ENCODE data around the gene OBI1. TPM values are rescaled to one million over a fixed set of nuclear protein-coding genes. Genes with fewer than 3 reads are reported as not detected.

Gene OBI1
- total and polyA plus RNA-seq, 9 of the 15 experiments (the other 6 are each of a cell fraction or from before 2014, with no cell fraction given) = 8.7 to 18.4 (median 14.2) TPM

DNA sequence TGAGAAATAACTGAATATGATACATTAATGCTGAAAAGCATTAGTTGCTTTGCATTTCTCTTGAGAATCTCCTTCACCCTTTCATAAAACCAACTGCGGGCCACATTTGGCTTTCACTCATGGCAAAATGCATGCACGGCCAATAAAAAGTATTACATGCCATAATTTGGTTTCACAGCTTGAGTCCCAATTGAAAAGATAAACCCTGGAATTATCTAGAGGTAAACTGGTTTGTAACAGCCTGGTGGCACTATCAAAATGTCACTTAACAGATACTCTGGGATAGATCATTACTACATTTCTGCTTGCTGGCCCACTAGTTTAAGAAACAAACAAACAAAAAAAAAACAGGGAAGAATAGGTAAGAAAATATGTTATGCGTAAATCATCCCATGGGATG is 3.9 kb downstream of the OBI1 start:
- Histone ChIP-seq H3K79me2 (ENCODE audit: control insufficient read depth, insufficient read depth, low read length) (peaks cover 88% of the 10 kb centered on the region), H2AFZ (ENCODE audit: low read depth, low read length) (no peak overlapping the region), H3K9ac (ENCODE audit: insufficient read depth in 1 of 2, low read depth in 2 of 2, low read length in 2 of 2) (no peak overlapping the region), H3K27me3 (ENCODE audit: control insufficient read depth in 2 of 2, insufficient read depth in 2 of 2, low read length in 2 of 2) (no peaks in the 10 kb centered on the region), H3K27ac (ENCODE audit: extremely low read depth, low read depth, low read length) (no peak overlapping the region), H3K4me3 (no peak overlapping the region), H3K4me2 (ENCODE audit: insufficient read depth, low read length) (no peak overlapping the region), H3K36me3 (ENCODE audit: control insufficient read depth, insufficient read depth, low read length) (peaks cover 6% of the 10 kb centered on the region; the same call in 2 of the 3 replicates), H3K4me1 (replicated peaks in 1 of 2; ENCODE audit: control insufficient read depth in 2 of 2, insufficient read depth in 2 of 2, low read length in 2 of 2) (peaks cover 0 to 13% of the 10 kb centered on the region in 2 experiments; a peak in 3 of 5 replicates), H4K20me1 (replicated peaks; ENCODE audit: control insufficient read depth, insufficient read depth, low read length) (peaks cover 23% of the 10 kb centered on the region), H3K9me3 (replicated peaks; ENCODE audit: control insufficient read depth, insufficient read depth, low read depth, low read length) (no peaks in the 10 kb centered on the region), H3K9me1 (ENCODE audit: control insufficient read depth, insufficient read depth, low read length) (peaks cover 4% of the 10 kb centered on the region)
- ChIA-PET CTCF (ENCODE audit: low intra/inter-chr PET ratio) (no interaction called here), POLR2A (no interaction called here)
- no peak for ATAC-seq
- FAIRE-seq = no peak
- DNase-seq (ENCODE audit: extremely low read depth in 1 of 4, low spot score in 3 of 4) = no peak
- TF ChIP-seq, protein P1, sequence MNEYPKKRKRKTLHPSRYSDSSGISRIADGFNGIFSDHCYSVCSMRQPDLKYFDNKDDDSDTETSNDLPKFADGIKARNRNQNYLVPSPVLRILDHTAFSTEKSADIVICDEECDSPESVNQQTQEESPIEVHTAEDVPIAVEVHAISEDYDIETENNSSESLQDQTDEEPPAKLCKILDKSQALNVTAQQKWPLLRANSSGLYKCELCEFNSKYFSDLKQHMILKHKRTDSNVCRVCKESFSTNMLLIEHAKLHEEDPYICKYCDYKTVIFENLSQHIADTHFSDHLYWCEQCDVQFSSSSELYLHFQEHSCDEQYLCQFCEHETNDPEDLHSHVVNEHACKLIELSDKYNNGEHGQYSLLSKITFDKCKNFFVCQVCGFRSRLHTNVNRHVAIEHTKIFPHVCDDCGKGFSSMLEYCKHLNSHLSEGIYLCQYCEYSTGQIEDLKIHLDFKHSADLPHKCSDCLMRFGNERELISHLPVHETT (CRISPR knock-in tag; conservative IDR thresholded peaks at IDR 0.05 in 1 of 2, IDR thresholded peaks at IDR 0.05 in 1 of 2) = no peak
- no peak for TF ChIP-seq SMARCC2 (IDR thresholded peaks at IDR 0.05; ENCODE audit: low read depth)
- TF ChIP-seq ELF4 (CRISPR knock-in tag; IDR thresholded peaks at IDR 0.05) = no peak
- TF ChIP-seq, protein P2, sequence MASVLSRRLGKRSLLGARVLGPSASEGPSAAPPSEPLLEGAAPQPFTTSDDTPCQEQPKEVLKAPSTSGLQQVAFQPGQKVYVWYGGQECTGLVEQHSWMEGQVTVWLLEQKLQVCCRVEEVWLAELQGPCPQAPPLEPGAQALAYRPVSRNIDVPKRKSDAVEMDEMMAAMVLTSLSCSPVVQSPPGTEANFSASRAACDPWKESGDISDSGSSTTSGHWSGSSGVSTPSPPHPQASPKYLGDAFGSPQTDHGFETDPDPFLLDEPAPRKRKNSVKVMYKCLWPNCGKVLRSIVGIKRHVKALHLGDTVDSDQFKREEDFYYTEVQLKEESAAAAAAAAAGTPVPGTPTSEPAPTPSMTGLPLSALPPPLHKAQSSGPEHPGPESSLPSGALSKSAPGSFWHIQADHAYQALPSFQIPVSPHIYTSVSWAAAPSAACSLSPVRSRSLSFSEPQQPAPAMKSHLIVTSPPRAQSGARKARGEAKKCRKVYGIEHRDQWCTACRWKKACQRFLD (CRISPR knock-in tag; IDR thresholded peaks at IDR 0.05) = no peak
- no peak for TF ChIP-seq KLF1 (tag; IDR thresholded peaks at IDR 0.05)
- no peak for TF ChIP-seq NR1H2 (CRISPR knock-in tag; IDR thresholded peaks at IDR 0.05)
- TF ChIP-seq ZNF239 (CRISPR knock-in tag; IDR thresholded peaks at IDR 0.05) = no peak
- TF ChIP-seq BRD4 (IDR thresholded peaks at IDR 0.05) = no peak
- no peak for TF ChIP-seq SAFB2 (IDR thresholded peaks at IDR 0.05; ENCODE audit: borderline replicate concordance, low read depth, low read length, severe bottlenecking)
- TF ChIP-seq NEUROD1 (IDR thresholded peaks at IDR 0.05; ENCODE audit: borderline replicate concordance, low read depth, low read length, partially characterized antibody) = no peak
- TF ChIP-seq, protein P3, sequence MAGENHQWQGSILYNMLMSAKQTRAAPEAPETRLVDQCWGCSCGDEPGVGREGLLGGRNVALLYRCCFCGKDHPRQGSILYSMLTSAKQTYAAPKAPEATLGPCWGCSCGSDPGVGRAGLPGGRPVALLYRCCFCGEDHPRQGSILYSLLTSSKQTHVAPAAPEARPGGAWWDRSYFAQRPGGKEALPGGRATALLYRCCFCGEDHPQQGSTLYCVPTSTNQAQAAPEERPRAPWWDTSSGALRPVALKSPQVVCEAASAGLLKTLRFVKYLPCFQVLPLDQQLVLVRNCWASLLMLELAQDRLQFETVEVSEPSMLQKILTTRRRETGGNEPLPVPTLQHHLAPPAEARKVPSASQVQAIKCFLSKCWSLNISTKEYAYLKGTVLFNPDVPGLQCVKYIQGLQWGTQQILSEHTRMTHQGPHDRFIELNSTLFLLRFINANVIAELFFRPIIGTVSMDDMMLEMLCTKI (IDR thresholded peaks at IDR 0.05; ENCODE audit: partially characterized antibody) = no peak
- no peak for TF ChIP-seq ZNF584 (CRISPR knock-in tag; IDR thresholded peaks at IDR 0.05; ENCODE audit: low read depth)
- TF ChIP-seq, protein P4, sequence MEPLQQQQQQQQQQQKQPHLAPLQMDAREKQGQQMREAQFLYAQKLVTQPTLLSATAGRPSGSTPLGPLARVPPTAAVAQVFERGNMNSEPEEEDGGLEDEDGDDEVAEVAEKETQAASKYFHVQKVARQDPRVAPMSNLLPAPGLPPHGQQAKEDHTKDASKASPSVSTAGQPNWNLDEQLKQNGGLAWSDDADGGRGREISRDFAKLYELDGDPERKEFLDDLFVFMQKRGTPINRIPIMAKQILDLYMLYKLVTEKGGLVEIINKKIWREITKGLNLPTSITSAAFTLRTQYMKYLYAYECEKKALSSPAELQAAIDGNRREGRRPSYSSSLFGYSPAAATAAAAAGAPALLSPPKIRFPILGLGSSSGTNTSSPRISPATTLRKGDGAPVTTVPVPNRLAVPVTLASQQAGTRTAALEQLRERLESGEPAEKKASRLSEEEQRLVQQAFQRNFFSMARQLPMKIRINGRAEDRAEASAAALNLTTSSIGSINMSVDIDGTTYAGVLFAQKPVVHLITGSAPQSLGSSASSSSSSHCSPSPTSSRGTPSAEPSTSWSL (CRISPR knock-in tag; IDR thresholded peaks at IDR 0.05; ENCODE audit: borderline replicate concordance) = no peak
- 92% methylated on average over 3 of the region's 3 CpGs for WGBS (ENCODE audit: insufficient coverage, low coverage, missing lambda C conversion rate)
- intact Hi-C loops (cut with micrococcal nuclease) (no loop called here), in situ Hi-C loops (cut with MboI) (no loop called here)
- BruUV-seq (replicated peaks) = no TSS peak

All from K562 (cell line).